NCI-H446 (cell line): ENCODE results near the gene TXNRD2.

Source experiments
- DNase-seq, 2 experiments: peaks; one replicate each; lab custom pipeline; 2025; lab: John Stamatoyannopoulos, UW

TXNRD2 gene

DNA sequence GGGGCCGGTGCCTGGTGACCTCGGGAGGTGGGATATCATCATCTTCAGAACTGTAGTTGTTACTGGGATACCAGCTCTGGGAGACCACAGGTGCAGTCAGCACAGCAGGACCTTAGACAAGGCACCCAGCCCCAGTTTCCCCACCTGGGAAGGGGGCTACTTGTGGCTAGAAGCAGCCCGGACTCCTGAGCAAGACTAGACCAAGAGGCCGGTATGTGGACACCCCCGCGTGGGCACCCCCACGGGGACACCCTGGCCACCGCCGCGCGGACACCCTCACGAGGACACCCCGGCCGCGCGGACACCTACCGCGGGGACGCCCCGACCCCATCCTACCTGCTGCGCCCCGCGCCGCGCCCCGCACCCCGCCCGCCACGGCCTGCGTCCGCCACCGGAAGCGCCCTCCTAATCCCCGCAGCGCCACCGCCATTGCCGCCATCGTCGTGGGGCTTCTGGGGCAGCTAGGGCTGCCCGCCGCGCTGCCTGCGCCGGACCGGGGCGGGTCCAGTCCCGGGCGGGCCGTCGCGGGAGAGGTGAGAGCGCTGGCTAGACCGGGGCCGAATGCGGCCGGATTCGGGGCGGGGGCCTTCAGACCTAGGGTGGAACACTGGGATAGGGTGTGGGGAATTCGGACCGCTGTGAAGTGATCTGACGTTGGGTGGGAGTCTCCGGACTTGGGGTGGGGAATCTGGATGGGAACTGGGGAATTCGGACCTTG is at the start of gene TXNRD2, which contains the start of gene COMT:
Gene TXNRD2 (minus strand): TSS at position 454 of the 718 bp plus-strand sequence. CDS start 15 bp downstream, at position 439.
Gene COMT (plus strand): TSS at position 408 of the 718 bp plus-strand sequence. CDS start 20,755 bp downstream, outside the sequence.
- peak; percentile 40 to 73 for DNase-seq

- DNase-seq, result no peak
Measured at GRCh38 chr22:19991395-19991644, 49.7 kb upstream of the TXNRD2 start.

DNA sequence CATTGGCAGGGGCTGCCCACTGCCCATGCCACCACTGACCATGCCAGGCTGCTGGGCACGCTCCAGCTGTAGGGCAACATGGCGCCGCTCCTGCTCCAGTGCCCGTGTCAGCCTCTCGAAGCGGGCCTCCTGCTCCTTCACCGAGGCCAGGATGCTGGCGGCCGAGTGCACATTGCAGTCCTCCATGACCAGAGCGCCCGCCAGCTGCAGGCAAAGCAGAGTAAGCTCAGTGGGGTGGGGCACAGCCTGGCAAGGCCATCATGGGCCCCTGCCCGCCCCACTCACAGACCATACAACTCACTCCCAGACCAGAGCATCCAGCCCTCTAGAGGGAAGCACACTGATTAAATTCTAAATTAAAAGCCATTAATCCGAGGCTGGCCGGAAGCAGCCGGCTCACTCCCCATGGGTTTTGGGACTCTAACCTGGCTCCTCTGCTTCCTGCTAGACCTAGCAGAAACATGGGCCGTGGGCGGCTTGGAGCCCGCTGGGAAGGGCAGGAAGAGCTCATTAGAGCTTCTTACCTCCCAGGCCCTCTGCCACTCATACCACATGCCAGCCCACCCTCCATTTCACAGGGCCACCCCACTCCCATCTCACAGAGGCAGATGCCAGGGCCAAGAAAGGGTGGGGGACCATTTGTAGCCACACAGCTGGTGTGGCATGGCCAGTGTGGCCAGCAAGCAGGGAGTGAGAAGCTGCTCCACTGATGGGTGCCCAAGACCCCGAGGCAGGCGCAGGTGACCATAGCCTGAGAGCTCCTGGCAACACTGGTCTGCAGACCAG is 49.2 kb upstream of the TXNRD2 start:
- DNase-seq, result no peak

- DNase-seq, result no peak
Measured at GRCh38 chr22:19990188-19990587, 48.6 kb upstream of the TXNRD2 start.

DNA sequence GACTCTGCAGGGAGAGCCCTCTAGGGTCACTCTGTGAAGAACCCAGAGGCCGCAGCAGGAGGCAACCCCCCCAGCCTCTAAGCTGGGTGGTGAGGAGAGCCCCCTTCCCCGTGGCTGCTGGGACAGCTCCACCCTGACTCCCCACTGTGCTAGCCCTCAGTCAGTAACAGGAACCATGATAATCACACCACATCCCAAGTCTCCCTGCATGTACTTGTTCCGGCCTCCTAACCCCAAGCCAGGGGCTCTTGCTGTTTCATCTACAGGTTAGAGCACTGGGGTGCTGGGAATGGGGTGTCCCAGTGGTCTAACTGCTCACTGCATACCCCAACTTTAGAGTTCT is 48.1 kb upstream of the TXNRD2 start:
- DNase-seq, result no peak

DNA sequence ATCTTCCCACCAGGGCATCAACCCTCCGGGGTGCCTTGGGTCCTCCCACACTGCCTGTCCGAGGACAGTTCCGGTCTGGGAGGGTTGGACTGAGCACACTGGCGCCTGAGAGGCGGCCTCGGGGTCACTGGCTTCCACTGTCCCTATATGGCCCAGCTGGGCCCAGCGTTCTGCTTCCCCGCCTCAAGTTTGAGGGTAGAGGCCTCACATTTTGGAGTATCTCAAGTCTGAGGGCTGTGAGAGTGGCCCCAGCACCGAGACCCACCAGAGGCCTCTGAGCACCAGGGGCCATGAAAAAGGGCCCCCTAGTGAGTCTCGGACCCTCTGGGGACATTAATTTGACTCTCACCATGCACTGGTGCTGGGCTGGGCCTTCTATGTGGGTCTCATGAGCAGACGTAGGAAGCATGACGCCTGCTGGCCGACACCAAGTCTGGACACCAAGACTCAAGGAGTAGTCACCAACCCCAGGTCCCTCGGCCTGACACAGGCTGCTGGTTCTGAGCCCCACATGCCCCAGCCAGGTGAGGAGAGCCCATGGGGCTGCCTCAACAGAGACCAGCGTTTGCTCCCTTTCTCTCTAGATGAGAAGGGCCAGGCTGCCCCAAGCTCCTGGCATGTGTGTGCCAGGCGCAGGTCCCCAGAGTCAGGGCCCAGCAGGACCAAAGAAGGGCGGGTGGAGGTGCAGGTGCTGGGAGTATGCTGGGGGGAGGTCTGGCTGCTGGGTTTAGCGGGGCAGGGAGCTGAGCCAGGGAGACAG is 47.5 kb upstream of the TXNRD2 start:
- DNase-seq, result no peak

- no peak for DNase-seq
Measured at GRCh38 chr22:19988331-19988808, 46.8 kb upstream of the TXNRD2 start.

DNA sequence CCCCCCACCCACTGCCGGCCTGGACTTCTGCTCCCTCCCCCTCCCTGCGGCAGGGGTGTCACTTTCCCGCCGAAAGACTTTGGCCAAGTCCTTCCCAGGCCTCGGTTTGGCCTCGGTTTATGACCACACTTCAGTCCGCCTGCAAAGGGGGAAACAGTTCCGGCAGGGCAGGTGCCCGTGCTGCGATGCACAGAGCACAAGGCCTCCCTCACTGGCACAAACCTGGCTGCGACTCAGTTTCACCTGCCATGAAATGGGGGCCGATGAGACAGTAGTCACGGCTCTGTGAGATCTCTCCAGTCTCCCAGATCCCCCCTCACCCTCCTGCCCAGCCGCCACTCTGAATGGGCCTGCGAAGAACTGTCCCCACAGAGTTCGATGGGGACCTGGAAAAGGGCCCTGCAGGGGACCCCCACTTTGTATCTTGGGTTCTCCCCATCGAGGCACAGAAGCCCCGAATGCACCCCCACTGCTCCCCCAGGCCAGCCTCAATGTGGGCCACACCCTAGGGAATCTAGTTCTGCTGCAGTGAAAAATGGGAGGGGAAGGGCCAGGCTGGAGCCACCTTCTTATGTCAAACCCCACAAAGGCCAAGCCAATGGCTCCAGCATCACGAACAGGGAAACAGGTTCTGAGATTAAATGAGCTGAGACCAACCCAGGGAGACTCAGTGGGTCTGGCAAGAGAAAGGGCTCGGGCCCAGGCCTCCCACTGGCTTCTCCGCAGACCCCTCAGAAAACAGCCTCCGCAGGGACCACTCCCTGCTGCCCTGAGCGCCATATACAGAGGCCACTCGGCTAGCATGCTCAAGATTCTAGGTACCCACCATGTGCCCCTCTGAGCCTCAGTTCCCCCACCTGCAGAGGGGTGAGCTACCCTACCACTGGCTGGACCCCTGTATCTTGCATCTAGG is 46.0 kb upstream of the TXNRD2 start:
- DNase-seq, result no peak

DNA sequence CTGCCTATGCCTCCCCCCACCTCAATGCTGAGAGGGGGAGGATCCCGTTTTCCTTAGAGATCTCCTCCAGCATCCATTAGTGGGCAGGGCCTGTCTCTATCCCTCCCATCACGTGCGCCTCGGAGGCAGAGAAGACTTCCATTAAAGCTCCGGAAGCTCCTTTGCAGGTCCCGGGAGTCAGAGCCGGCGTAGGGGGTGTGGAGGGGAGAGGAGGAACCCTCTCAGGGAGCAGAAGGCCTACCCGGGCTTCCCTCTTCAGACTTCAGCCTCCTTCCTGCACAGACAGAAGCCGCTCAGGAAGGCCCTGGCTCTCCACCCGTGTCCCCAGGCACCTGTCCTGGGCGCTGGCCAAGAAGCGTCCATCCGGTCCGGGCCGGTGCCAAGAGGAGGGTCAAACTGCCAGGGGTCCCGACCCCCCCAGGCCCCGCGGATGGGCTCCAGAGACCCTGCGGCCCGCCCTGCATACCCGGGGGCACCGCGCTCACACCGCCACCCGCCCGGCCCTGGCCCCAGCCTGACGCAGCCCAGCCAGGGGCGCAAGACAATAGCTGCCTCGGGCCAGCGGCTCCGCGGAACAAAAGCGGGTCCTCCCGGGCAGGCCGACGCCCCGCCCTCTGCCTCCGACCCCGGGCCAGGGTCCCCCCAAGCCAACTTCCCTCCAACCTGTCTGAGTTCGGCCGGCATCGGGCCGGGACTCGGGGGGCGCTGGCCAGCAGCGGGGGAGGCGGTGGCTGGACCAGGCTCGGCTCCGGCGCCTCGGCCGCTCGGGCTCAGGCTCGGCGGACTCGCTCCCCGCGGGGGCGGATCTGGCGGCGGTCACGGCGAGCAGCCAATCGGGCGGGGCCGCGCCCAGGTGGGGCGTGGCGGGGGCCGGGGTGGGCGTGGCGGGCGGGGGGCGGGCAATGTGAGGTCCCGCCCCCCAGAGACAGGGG is 45.1 kb upstream of the TXNRD2 start:
- DNase-seq, result peak in 1 of 2 experiments; percentile 74

GRCh38 chr22:19986011-19986409 is 44.4 kb upstream of the TXNRD2 start:
- DNase-seq, result no peak

DNA sequence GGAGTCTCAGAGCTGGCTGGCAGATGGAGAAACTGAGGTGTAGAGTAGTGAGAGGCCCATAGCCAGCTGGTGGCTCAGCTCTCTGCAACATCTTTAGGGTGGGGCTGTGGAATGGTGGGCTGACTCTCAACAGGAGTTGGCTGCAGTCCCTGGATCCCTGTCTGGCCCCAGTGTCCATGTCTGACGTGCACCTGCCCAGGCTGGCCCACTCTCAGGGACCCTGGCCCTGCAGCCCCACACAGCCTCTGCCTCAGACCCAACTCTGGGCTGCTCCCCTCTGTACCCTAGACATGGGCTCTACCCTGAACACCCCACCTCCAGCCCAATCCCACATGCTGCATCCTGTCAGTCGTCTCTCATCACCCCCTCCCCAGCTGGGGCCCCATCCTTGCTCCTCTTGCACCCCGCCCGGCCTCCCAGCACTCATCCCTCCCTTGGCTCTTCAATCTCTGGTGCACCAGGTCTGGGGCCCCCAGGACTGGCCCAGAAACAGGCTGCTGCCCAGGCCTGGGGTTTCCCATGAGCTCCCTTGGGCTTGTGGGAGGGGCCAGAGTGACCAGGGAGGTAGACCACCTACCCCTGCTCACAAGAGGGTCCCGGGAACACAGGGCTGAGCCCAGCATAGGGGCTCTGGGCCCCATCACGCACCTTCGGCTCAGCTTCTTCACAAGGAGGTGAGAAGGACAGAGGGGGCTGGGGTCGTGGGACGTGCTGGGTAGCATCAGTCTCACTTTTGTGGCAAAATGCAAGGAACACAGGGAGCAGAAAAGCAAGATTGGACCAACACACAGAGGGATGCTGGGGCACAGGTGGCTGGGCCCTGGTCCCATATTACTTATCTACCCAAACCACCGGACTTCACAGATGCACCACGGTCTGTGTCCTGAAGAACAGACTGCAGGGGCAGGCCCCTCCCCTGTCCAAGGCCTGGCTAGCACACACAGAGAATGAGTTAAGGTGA is 43.5 kb upstream of the TXNRD2 start:
- no peak for DNase-seq

DNA sequence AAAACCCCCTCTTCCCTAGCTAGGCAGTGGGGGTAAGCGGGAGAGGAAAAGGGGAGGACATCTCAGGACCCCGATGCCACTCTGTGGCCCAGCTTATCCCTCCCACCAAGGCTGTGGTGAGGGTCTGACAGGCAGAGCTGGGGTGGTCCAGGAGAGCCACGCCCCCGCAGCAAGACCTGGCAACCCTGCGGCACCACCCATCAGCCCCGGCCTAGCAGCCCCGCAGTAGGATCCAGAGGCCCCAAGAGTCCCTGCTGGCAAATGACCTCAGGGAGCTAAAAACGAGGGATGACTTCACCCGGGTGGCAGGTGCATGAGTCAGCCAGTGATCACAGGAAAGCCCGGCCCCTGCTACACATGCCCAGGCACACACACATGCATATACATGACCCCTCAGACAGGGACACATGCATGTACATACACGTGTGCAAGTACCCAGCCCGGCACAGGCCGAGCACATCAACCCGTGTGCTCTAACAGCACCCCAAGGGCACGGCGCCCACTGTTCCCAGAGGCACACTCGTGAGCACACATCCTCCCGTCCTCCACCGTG is 42.7 kb upstream of the TXNRD2 start:
- peak in 1 of 2 experiments; percentile 72 for DNase-seq

- DNase-seq, result peak in 1 of 2 experiments; percentile 43
Measured at GRCh38 chr22:19983741-19984140, 42.1 kb upstream of the TXNRD2 start.

GRCh38 chr22:19982991-19983578 is 41.5 kb upstream of the TXNRD2 start:
- no peak for DNase-seq

DNA sequence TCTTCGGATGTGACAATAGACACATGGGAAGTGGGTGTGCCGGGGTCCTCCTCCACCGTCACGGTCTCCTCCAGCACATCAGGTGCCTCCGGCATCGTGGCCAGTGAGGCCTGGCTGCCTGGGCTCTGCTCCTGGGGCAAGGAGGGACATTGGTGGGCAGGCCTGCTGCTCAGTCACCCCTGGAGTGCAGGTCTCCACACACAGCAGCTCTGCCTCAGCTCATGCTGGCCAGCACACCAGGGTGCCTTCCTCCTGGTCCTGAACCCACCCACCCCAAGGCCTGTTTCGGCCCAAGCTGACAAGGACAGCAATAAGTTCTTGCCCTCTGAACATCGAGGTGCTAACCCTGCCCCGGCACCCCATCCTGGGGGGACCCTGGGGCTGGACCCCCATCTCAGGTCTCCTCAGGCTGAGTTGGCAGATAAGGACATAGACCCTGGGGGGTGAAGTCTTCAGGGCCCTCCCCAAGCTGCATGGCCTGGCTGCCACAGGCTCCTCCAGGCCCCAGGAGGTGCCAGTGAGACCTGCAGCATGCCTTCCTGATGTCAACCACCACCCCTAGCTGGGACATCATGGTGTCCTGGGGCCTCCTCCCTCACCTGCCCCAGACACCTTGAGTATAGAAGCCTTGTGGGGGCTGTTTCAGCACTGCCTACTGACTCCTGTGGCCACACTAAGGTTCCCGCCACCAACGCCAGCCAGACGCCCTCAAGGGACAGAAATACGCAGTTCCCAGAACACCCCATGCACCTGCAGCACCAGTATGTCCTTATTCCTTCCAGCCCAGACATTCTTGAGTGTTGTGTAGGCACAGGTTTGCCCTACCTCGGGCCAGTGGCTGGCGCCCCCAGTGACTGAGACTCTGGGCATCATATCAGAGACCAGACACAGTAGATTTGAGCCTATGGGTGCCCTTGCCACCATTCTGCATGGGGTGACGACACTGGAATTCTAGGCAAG is 40.6 kb upstream of the TXNRD2 start:
- no peak for DNase-seq

- no peak for DNase-seq
Measured at GRCh38 chr22:19981171-19981960, 39.7 kb upstream of the TXNRD2 start.

DNA sequence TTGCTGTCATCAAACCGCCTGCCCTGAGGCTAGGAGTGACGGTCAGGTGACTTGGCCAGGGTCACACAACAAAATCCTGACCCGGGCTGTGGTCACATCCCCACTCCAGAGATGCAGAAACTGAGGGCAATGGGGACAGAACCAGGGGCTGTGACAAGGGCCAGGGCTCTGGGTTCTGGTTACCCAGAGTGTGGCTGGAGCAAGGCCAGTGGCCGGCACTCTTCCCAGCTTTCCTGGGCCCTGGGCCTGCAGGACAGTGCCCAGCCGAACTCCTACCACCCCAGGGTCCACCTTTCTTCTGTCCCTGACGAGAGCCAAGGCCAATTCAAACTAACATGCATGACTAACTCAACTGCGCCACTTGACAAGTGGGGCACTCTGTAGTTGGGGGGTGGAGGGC is 39.1 kb upstream of the TXNRD2 start:
- DNase-seq, result no peak
